Stimulated activated CD4-positive, alpha-beta T cell treated with anti-CD3 and anti-CD28 coated beads, Interleukin-1b, Interleukin-23, amount 100 ng/mL, for 1 hour (primary cell): ENCODE measurements around the gene NCL.
"Not testable (repeated sequence)": the region's sequence is repeated elsewhere in the genome, so short reads cannot be mapped to it uniquely, and the experiment has no call there.

Experiments
- DNase-seq, 2 donors: peaks; one replicate each; pipeline ENCODE4 v3.0.0-alpha.2; 2020; ENCODE audit warnings: low read depth in 2 of 2

NCL gene

DNA sequence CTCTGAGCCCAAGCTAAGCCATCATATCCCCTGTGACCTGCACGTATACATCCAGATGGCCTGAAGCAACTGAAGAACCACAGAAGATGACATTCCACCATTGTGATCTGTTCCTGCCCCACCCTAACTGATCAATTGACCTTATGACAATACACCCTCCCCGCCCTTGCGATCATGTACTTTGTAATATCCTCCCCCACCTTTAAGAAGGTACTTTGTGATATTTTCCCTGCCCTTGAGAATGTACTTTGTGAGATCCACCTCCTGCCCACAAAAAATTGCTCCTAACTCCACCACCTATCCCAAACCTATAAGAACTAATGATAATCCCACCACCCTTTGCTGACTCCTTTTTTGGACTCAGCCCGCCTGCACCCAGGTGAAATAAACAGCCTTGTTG lies 33.8 kb downstream of the NCL start:
- not testable (repeated sequence) for DNase-seq

DNA sequence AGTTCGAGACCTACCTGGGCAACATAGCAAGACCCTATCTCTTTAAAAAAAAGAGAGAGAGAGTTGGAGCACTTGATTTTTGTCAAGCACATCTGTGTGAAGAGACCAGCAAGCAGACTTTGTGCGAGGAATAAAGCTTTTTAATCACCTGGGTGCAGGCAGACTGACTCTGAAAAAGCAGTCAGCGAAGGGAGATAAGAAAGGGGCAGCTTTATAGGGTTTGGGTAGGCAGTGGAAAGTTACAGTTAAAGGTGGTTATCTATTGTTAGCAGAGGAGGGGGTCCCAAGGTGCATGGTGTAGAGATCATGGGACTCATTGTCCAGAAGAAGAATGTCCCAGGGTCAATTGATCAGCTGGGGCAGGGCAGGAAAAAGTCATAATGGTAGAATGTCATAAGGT lies 34.4 kb downstream of the NCL start:
- DNase-seq = no peak

DNA sequence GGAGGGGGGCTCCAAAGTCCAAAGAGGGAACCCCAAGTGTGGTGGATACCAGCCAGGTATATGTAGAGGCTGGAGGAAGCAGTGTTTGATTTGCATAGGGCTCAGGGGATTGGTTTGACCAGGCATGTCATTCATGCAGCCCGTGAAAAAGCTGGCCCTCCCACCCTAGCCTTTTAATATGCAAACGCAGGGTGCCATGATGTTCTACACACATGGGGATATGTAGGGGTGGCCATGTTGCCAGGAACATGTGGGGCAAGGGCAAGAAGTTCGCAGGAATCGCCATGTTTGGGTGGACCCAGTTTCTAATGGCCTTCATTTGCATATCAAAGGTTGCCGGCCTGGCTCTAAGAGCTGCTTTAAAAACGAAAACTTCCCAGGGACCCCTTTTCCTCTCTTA lies 35.1 kb downstream of the NCL start:
- no peak for DNase-seq

DNA sequence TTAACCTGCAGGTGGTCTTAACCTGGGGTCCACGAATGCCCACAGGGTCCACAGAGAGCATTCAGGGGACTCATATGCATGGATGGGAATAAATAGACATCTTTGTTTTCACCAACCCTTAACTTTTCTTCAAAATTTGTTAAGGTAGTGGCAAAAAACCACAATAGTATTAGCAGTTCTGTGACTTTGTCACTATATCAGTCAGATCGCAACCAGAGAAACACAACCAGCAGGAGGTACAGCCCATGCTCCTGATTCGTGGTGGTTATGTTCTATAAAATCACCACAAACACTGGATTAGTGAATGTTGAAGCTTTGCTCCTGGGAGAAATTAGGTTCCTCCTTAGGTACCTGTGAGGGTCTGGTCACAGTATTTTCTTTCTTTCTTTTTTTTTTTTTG lies 37.2 kb downstream of the NCL start:
- DNase-seq = no peak

DNA sequence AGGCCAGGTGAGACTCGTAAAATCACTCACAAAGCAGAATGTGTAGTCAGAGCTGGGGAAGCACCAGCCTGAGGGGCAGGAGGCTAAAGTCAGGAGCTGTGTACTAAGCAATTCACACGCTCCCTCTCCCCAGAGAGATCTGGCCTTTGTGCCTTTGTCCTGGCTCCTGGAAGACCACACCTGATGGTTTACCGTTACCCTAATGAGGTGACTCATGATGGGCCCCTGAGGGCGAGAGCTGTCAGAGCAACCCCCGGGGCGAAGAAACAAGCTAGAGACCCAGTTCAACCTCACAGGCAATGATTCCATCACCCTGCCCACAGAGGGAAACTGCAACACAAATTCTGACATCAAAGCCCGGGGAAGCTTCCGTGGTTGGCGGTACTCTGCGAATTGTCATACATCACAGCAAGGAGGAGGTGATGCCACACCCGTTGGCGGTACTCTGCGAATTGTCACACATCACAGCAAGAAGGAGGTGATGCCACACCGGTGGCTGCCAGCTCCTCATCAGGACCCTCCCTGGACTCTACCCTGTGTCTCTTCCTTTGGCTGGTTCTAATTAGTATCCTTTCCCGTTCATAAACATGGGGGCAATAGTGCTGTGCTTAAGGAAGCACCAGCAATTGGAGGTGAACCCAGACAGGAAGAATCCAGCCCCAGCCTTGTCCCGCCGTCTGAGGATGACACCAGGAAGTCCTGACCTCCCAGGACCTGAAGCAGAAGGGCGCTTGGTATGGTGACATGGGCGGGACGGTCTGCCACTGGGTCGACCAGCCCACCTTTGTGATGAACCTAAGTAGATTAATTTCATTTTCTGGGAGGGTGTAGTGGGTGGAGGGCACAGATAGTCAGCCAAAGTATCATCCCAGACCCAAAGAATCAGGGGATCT lies 38.2 kb downstream of the NCL start:
- no peak for DNase-seq

DNA sequence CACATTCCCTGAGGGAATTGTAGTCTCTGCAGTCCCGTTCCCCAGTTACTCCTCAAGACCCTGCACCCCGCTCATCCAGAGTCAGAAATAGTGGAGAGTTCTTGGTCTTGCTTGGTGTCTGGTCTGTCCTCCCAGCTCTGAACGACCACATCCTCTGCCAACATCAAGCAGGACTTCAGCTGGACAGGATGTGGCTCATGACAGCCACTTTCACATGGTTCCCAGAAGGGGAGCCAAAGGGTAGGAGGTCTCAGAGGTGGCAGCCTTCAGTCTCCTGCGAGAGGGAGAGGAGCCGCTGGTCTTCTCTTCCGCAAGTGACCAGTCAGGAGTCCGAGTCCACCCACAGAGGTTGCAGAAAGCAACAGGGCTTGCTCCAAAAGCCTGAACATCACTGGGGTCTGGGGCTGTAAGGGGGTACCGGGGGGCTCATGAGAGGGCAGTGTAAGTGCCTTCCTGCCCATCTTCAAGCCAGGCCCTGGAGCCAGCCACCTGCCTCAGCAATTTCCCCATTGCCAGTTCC lies 38.9 kb downstream of the NCL start:
- DNase-seq = no peak

DNA sequence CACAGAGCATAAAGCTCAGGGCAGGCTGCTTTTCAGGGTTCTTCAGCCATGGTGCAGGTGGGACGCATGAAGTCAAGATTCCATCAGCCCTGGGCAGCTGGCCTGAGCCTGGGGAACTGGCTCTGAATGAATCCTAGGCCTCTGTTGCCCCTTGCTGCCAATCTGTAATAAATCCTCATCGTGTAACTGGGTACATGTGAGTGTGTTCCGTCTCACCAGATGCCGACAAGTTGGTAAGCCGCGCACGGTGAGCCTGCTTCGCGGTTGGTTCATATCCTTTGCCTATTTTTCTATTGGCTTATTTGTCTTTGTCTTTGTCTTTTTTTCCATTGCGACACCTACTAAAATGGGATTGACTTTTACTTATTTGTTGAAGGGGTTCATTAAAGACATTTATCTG lies 41.1 kb downstream of the NCL start:
- no peak for DNase-seq

DNA sequence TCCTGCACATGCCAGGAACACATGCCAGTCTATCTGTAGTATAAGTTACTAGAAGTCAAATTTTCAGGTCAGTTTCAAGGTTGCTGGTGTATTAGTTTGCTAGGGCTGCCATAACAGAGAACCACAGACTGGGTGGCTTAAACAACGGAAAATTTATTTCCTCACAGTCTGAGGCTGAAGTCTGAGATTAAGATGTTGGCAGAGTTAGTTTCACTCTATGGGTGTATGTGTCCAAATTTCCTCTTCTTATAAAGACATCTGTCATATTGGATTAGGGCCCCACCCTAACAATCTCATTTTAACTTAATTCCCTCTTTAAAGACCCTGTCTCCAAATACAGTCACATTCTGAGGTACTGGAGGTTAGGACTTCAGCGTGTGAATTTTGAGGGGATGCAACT lies 42.2 kb downstream of the NCL start:
- no peak for DNase-seq

DNA sequence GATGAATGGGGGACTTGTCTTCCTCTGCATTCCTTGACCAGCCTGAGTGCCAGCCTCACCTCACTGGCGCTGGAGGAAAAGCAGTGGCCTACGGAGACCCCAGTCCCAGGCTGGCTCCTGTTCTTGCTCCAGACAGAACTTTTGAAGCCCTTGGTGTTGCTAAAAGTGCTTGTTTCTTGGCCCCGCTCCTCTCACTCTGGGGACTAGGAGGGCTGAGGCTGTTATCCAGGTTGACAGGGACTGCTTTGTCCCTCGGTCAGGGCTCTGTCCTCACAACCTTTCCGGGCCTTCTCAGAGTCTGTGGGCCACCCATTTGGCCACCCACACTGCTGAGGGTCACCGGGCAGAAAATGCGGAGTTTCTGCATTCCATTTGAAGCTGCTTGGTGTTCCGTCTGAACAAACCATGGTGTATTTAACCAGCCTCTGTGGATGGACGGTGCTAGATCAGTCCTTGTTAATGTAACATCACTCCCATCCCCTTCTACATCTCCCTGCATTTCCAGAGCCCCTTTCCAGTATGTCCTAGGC lies 43.2 kb downstream of the NCL start:
- no peak for DNase-seq

DNA sequence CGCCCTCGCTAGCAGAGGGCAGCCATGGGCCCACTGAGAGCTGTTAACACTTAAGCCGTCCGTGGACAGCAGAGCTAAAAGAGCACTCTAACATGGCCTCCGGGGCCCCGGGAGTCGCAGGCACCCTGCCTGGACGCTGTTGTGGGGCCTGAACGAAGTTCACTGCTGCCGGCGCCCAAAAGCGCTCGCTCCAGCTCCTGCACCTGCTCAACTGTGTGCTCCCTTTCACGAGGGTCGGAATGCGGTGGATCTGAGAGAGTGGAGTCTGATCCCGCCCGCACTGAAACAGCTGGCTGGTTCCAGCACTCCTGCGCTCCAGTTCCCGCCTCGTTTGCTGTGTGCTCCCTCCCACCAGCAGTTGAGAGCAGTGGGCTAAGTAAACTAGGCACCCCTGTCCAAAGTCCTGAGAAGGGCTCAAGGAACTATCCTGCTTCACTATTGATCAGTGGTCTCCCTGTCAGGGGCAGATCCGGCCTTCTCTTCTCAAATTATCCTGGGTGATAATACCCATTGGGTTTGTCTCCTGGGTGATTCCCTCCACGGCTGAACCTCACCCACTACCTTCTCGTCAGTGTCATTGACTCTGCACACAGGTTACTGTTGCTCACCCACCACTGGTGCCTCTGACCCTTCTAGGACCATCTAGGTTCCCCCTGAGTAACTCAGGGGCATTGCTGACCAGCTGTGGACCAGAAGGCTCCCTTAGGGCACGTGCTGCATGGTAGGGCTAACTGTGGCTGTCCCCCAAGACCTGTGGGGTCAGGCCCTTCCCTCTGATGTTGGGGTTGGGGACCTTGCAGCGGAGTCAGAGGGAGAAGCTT lies 45.3 kb downstream of the NCL start:
- DNase-seq = no peak

DNA sequence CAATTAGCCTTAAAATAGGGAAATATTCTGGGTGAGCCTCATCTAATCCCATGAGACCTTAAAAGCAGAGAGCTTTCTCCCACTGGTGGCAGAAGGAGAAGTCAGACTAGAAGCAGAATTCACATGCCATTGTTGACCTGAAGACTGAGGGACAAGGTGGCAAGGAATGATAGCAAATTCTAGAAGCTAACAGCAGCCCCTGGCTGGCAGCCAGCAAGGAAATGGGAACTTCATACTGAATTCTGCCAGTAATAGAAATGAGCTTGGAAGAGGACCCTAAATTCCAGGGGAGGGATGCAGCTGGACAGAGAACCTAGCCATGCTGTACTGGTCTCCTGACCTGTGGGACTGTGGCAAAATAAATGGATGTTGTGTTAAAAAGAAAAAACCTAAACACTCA lies 49.3 kb downstream of the NCL start:
- DNase-seq = no peak

DNA sequence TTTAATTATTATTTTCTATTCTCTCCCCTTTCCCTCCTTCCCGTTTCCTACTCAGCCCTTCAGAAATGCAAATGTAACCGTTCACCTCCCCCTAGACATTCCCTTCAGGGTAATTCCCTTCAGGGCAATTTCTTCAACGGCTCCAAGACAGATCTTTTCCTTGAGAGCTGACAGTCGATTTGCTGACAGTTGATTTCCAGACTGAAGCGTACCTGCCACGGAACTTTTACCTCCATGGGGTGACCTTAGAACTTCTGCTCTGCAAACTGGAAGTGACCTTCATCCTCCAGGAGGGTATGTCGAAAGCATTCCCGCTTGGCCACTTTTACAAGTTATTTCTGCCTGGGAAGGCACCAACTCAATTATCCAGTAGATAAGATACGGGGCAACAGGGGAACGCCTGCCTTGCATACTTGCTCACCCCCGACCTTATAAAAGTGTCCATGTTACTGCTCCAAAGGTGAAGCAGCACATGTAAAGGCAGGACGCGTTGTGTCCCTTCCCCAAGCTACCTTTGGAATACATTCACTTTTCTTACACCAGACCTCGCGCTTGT lies 50.3 kb downstream of the NCL start:
- no peak for DNase-seq

DNA sequence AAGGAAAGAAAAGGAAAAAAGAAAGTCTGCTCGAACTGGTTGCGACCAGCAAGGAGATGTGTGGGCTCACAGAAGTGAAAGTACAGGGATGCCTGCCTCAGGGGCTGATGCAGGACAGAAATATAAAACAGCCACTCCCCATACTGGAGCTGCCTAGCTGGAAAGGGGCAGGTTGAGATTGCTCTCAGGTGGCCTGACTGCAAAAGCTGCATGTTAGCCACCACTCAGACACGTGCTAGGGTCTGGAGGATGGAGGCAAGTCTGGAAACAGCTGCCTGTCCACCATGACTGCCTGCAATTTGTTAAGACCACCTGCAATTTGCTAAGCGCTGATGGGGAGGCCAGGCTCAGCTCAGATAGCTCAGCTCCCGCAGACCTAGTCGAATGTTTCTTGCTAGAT lies 50.8 kb downstream of the NCL start:
- no peak for DNase-seq

DNA sequence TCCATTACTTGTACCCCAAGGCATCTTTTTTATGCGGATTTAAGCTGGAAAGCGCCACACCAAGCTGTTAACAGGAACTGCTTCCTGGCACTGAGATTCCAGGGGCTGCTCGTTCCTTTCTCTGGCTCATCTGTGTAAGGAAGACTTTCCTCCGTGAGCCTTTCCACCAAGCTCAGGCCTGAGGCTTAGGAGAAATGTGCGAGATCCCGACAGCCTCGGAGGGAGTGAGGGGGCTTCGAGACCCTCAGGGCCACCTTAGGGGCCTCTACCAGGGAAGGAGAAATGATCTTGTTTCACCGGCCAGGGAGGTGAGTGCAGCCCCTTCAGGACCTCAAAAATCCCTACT lies 51.7 kb downstream of the NCL start:
- no peak for DNase-seq

DNA sequence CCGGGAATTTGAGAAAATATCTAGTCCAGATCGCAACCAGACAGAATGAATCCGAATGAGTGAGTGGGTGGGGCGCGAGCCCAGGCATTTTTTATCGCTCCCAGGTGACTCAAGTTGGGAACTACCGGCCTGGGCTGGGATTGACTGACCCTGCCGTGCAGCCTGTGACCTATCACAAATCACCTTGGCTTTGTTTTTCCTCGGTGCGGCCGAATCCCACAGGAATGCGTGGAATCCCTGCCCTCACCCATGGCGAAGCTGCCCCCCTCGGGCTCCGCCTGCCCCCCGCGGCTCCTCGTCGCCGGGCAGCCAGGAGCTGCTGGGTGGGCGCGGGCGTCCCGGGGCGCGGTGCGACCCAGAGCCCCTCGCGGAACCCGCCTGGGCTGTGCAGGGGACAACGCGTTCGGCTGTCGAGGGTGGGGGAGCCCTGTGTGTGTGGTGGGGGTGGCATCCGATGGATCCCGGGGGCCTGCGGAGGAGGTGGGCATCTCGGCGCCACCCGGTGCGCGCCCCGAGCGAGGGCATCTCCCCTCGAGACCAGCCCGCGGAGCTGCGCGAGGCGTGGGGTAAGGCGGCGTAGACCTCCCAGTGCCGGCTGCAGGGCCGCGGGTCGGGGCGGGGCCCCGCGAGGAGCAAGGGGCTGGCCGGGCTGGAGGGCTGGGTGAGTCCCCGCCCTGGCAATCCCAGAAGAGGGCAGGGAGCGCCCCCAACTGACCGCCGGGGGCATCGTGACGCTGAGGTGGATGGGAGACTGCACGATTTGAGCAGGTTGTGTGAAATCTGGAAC lies 52.3 kb downstream of the NCL start:
- DNase-seq = peak in 1 of 2 donors; percentile 41

DNA sequence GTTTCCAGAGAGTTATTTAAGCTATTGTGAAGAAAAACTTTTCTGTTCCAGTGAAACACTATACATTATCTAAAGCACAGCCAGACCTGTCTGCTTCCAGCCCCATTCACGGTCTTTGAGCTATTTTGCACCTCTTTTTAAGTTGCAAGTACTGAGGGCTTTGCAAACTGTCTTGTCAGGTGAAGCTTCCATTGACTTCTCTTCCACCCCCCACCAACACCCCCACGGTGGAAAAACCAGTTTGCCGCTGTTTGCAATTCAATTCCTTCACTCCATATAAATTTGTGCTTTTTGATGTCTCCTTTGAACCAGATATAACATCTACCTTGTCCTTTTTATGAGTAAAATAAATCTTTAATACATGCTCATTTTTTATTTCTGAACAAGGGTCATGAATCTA lies 53.0 kb downstream of the NCL start:
- no peak for DNase-seq

DNA sequence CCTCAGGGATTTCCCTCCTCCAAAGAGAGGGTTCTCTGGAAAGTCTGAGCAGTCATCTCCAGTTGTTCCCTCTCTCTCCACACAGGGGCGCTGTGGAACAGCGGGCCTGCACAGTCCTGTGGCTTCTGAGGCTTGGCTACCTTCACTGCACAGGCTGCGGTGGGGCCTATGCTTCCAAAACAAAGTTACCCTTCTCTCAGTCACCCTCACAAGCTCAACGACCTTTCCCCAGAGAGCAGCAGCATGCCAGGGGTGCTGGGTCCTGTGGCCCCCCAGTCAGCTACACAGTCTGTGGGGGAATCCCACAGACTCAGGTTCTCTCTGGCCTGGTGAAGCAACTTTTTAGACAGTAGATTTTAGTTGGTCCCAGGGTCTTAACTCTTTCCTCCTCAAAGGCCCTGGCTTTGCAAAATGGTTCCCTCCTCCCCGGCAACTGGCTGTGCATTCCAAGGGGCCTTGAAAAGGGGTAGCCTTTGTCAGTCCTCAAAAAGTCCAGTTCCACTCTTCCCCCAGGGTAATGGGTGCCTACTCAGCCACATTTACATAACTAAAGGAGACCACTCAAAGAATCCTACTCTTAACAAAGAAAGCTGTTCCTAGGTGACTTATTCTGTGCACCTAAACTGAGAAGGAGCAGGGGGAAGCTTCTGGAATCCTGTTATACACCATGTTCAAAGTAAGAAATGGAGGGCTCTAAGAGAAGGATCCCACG lies 53.8 kb downstream of the NCL start:
- DNase-seq = no peak

DNA sequence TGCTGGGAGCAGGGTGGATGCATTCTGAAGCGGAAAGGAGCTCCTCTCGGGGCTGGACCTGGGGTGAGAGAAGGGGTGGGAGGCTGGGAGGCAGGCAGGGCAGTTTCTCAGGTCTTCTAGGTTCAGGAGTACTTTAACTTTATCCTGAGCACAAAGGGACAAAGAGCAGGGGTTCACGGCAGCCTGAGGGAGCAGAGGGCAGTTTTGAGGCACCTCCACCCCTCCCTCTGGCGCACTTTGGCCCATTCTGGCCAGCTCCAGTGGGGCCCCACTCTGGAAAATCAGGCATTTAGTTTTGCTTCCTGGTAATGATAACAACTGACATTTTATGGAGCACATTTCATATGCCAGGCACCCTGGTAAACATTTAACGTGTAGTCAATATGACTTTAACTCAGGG lies 54.5 kb downstream of the NCL start:
- DNase-seq = no peak

DNA sequence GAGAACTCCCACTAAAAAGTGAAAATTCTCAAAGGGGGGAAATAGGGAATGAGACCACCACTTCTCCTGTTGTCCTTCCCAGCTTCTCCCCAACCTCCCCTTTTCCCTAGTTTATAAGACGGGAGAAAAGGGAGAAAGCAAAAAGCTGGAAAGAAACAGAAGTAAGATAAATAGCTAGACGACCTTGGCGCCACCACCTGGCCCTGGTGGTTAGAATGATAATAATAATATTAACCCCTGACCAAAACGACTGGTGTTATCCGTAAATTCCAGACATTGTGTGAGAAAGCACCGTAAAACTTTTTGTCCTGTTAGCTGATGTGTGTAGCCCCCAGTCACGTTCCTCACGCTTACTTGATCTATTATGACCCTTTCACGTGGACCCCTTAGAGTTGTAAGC lies 56.0 kb downstream of the NCL start:
- not testable (repeated sequence) for DNase-seq

DNA sequence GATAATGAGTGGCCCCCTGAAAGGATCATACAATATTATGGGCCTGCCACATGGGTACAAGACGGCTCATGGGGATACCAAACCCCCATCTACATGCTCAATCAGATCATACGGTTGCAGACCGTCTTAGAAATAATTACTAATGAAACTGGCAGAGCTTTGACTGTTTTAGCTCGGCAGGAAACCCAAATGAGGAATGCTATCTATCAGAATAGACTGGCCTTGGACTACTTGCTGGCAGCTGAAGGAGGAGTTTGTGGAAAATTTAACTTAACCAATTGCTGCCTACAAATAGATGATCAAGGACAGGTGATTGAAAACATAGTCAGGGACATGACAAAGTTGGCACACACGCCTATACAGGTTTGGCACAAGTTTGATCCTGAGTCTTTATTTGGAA lies 56.6 kb downstream of the NCL start:
- DNase-seq = not testable (repeated sequence)
